Kasumi-1 (cell line): ENCODE measurements around the gene TMEM18.

Experiments
- DNase-seq, 2 experiments: peaks; one replicate each; lab custom pipeline; 2025; lab: John Stamatoyannopoulos, UW

Gene TMEM18

DNA sequence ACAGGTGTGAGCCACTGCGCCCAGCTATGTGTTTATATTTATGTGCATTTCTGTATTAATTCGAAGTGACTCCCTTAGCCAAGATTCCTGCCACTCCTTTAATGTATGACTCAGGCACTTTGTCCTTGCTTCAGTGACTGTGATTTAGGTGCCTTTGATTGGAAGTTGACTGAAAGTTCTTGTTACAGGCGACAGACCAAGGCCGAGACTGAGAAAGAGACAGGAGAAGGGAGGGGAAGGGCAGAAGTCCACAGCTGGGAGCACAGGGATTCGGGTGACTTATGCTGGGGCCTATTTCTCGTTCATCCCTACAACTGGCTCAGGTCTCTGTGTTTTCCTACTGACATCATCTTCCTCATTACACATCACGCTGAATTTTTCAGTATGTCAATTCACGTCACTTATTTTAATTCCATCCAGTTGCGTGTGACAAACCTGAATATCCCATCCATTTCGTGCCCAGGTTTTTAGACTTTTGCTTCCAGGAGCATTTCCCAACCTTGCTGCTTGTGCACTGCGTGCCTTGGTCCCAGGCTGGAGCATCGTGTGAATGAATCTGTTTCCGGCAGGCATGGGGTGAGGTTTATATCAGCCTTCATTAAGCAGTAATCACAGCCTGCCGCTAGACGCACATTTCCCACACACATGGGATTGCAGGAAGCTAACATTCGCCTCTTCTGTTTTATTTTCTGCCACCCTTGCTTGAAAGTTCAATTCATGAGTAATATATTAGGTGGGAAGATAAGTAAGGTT, 42.4 kb downstream of the TMEM18 start:
- no peak for DNase-seq

DNA sequence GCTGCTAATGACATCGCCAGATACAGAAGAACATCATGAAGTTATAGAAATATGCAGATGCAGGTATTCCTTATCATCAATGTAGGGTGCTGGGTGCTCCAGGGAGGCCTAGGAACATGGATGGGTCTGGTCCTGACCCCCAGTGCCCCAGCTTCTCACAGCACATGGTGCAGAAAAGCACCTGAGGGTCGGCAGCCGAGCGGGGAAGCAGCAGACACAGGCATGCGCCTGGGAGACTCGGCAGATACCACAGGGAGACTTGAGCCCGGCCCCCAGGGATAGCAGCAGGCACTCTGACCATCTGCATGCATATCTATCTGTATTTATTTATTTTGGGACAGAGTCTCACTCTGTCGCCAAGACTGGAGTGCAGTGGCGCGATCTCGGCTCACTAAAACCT, 43.2 kb downstream of the TMEM18 start:
- DNase-seq = no peak

DNA sequence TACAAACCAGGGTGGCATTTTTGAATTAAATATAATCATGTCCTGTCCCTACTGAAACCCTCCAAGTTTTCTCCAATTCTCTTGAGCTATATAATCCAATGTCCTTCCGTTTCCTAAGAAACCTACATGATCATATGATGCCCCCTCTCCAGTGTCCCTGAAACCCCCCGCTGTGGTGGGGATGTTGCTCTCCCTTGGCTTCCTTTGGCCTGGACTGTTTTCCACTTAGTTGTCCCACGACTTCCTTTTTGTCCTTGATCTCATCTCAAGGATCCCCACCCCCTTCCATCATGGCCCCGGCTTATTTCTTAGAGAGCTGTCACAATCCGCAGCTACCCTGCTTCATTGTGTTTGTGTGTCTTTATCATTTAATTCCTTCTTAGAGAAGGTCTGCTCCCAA, 43.8 kb downstream of the TMEM18 start:
- DNase-seq = no peak

DNA sequence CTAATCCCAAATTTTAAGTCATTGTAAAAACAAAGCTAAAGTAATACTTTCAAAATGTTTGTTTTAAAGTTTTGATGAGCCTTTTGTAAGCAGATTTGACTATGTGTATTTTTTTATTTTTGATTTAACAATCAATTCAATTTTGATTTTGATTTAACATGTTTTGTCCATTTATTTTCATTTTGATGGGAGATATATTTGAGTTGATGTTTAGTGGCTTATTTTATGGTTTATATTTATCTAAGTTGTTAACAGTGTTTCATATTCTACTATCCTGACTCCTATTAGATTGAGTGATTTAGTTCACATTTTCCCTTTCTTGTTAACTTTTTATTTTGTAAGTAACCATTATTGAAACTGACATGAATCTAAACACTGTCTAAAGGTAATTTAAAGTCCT, 44.7 kb downstream of the TMEM18 start:
- no peak for DNase-seq

DNA sequence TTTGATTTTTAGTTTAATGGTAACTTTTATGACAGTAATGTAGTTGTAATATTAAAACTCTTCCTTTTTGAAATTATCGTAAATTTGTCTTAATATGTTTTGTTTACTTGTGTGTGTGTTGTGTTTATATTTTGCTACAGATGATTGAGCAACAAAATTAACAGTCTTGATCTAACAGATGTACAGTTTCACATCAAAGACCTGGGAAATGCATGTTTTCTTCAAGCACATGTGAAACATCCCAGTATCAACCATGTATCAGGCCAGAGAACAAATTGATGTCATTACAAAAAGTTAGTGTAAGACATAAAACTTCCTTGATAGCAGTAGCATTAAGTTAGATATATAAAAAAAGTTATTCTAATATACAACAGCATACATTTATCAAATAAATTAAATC, 45.5 kb downstream of the TMEM18 start:
- no peak for DNase-seq

DNA sequence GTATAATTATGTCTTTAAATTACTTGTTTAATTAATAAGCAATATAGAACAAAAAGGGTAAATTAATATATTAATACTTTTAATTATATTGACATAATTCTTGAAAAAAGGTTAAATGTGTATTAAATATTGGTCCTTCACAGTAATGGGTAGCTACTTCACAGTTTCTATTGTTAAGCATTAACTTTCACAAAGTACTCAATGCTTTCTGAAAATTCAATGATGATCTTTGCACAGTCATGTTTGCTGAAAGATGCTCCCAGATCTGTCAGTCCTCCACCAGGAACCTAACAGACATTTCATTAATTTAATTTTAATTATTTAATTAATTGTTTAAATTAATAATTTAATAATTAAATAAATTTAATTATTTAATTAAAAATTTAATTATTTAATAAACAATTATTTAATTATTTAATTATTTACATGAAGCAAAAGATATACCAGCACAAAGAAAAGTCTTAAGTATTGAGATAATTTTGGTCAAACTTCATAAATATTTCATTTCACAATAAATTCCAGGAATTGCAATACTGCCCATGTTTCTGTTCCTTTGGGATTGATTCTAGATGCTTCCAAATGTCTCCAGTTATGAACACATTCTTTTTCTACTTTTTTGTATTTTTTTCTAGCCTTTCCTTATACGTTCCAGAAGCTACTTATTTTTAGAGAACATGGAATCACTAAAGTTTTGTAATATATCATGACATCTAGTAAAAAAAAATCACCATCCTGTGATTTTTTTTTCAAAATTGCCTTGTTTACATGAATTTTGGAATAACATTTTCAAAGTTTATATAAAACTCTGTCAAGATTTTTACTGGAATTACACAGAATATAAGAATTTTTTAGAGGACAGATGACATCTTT, 46.5 kb downstream of the TMEM18 start:
- DNase-seq = no peak

DNA sequence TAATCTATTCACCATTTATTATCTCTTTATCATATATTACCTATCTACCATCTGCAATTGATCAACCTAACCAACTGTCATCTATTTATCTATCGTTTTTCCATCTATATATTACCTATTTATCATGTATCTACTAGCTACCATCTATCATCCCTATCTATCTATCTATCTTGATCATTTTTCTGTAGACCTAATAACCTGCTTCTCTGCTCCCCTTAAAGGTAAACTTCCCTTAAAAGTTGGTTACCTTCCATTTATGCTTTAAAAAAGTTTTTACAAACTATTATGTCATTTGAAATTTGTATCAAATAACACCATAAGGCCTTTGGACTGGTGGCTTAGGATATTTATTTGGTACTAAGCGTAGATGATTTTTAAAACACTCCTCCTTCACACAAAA, 47.2 kb downstream of the TMEM18 start:
- DNase-seq = no peak

DNA sequence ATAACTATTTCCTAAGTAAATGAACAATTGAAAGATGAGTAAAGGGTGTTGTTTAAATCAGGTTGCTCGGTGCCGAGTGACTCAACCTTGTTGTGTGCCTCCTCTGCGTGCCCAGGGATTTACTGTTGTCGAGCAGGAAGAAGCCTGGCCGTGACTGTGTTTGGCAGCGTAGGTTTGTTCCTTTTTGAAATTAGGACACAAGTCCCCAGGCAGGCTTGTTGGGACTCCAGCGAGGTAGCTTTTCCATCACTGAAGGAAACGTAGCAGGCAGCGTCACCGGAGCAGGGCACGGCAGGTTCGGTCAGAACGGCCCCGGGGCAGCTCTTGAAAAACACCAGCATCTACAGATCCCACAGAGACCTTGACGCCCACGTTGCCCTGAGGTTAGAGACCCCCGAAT, 48.6 kb downstream of the TMEM18 start:
- no peak for DNase-seq

DNA sequence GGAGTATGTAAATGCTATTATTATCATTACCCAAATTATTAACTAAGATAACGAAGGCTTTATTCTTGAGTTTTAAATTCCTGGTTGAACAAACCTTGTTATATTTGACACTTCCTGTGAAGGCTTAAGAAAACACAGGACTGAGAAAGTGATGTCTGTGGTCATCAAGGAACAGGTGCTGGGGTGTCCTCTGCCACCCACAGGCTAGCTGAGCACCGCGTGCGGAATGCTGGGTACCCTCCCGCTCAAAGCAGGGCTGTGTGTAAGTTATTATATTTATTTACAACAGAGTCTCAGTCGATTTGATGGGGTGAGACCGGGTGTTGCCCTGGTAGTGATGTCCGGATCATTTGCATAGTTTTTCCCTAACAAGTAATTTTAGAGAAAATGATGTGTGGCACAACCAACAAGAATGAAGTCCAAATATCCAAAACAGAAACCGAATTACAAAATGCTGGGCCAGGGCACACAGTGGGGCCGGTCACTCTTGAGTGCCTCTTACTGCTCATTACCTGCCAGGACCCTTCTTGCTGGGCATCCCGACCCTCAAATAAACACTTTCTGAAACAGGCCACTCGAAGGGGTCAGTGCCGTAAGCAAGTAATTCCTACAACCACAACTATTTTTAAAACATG, 49.2 kb downstream of the TMEM18 start:
- DNase-seq = no peak

DNA sequence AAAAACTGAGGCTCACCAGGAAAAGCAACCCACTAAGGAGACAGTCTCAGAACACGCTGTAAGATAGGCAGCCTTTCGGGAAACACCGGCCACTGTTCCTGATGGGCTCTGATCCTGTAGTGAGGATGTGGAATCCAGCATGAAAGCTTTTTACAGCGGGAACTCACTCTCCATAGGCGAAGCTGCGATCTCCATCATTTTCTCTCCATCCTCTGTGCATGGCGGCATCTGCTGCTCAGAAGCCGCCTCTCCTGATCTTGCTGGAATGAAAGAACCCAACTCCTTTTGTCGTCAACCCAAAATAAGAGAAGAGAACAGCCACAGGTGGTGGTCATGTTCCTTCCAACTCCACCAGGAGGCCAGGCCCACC, 49.9 kb downstream of the TMEM18 start:
- DNase-seq = no peak

DNA sequence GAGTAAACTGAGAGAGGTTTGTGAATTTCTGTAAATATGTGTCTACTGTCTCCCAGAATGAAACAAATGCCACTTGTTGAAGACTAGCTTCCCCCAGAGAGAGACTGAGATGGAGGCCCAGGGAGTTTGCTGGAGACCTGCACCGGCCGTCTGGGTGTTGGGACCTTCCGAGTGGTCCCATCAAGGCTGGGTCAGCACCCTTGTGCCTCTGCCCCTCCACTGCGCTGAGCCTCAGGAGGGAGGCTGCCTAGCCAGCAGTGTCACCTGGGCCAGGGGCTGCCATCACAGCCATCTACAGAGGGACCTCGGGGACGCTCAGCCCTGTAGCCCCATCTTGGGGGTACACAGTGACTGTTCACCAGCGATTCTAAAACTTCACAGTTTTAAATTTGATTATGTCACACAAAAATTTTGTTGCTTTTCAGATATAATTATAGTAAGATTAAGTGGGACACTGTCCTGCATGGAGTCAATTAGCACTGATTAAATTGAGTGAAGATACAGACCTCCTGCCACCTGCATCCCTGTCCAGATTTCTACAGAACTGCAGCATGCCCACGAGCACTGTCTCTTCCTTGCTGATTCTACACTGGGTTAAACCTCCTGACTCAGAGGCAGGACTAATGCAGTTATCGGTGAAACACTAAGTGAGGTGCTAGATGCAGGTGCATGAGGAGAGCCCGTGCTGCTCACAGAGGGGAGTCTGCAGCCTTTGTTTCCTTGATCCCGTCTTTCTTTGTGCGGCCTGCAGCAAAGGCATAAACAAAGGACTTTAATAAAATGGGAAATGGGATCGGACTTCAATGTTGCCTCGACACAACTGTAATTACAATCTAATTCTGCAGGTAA, 50.5 kb downstream of the TMEM18 start:
- DNase-seq = no peak

DNA sequence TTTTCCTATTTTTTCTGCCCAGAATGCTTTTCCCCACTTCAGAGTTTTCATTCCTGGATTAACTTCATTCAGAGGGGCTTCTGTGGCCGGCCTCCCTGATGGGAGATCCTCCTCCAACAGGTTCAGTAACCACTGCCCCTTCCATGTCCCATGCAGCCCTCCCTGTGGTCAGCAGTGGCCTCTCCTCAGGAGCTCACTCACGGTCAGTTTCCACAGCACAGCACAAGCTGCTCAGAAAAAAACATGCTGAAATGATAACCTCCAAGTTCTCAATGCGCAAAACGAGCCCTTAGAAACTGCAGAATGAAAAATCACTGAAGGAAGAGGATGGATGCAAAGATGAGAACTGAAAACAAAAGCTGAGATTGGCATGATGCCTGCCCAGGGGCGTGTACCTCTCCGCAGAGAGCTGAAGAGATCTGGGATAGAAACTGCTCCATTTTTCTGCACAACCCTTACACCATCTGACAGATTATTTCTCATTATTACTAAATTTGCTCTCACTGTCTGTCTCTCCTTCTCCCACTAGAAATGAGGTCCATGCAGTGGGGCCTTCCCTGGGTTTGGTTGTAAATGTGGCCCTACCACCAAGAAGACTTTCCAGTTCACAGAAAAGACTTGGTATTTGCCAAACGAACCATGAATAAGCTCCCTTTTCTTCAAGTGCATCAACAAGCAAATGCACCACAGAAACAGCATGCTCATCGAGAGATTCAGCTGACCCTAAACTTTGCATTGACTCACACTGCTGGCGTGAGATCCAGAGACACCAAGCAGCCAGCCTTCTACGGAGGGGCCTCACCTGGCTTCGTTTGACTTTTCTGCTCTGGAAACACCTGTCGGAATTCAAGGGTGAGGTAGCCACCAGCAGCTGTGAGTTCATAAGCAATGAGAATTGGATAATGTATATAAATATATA, 51.5 kb downstream of the TMEM18 start:
- no peak for DNase-seq

DNA sequence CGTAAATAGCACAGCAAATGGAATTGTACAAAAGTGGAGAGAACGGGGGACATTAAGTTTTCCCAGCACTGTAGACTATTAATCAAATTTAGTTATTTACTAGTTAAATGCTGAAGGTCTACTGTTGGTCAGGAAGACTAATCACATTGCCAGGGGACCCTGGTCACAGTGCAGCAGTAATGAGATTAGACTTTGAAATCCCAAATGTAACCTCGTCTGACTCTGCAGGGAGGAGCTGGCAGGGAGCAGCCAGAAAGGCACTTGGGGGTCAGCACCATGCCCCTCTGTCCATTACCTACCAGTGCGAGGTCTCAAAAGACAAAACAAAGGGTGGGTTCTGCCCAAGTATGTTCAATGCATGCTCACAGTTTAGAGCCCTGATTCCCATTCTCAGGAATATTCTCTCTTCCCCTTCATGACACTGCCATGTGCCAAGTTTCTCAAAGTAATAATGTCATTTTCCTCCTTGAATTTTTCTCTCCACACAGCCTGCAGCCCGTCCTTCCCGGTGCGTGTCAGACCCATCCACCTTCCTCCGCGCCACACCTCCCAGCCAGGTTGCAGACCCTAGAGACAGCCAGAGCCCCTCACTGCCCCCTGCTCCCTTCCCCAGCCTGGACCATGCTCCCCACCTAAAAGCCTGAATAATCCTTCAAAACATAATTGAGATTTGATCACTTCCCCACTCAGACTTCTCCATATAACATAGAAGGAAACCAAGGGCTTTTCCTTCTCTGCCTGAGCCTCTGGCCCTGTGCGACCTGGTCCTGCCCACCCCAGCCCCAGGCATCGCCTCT, 52.5 kb downstream of the TMEM18 start:
- DNase-seq = no peak

DNA sequence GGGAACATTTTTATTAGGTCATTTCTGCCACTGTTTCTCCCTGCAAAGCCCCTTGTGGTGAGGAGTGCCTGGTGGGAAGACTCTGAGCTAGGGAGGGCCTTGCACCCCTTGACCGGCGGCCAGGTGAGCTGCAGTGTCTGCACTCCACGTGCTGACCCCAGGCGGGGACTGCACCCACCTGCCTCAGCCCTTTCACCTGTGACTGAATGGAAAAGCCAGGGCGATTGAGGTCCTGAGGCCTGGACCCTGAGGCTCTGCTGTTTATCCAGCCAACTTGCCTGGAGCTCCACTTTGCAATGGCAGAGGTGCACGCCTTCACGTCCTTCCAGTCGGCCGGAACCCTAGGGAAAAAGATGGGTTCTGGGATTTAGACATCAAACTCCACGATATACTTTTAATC, 53.1 kb downstream of the TMEM18 start:
- no peak for DNase-seq

DNA sequence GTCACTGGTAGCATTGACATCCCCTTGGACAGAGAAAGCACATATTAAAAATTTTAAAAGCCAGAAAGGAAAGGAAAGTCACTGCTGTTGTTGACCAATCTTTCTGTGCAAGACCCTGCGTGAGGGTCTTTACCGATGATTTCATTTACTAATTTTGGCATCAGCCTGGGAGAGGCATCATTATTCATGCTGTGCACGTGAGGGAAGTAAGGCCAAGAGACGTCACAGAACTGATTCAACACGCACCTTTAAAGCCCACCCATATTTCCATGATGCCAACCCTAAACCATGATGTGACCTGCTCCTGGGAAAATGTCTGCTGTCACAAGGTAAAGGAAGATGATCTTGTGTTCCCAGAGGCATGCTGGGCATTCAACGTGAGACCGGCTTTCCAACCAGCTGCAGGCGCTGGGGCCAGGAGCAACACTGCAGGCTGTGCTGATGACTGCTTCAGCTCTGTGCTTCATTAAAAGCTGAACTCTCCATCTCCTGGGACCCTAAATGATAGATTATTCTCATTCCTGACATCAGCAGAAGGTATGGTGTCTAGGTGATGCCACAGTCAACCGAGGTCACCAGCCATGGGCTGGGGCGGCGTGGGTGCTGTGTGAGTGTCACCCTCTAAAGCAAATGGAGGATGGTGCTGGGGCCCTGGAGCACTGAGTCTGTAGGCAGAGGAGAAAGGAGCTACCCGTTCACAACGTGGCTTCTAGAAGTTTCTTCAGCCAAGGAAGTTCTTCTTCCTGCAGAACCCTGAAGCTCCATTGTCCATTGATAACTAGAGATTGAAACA, 53.9 kb downstream of the TMEM18 start:
- DNase-seq = no peak

DNA sequence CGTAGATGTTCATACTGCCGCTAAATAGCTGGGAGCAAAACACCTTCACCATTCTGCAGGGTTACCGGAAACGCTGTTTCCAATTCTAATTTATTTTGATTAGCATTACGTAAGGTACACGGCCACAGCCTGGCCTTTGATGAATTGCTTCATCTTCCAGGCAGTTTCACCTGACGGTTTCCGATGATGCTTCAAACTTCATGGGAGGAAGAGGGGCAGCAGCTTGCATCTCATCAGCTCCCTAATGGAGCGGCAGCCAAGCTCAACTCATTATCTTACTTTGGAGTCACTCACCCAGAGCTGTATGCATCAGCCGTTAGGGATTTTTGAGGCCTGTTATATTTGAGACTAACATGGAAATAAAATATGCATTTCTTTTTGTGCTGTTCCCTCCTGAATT, 54.8 kb downstream of the TMEM18 start:
- no peak for DNase-seq

DNA sequence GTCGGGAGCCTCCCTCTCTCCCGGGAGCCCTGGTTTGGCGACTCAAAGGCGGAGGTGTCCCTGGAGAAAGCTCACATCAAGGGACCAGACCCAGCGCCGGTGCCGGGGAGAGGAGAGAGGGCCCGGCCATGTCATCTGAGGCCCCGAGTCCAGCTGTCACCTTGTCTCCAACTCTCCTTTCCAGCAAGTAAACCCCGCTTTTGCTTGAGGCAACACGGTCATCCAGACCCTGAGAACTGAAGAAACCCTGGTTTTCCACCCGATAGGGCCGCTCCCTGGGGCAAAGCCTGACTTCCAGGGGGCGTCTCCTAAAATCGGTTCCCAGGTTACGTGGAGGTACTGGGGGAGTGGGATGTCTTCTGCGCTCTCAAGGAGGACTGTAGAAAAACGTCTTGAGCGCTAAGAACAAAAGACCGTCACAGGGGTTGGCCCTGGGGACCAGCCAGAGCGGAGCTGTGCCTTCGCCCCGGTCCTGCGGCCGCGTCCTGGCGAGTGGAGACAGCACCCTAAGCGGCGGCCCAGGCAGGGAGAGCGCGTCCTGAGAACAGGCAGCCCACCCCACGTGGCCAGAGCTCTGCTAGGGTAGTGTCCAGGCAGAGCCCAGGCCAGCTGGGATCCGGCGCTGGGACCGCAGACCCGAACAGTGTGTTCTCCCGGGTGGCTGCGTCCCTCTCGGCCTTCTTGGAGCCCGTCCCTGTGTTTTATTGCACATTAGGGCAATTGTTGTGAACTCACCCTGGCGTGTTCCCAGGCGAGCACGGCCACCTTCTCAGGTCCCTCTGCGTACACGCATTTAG, 55.7 kb downstream of the TMEM18 start:
- no peak for DNase-seq

DNA sequence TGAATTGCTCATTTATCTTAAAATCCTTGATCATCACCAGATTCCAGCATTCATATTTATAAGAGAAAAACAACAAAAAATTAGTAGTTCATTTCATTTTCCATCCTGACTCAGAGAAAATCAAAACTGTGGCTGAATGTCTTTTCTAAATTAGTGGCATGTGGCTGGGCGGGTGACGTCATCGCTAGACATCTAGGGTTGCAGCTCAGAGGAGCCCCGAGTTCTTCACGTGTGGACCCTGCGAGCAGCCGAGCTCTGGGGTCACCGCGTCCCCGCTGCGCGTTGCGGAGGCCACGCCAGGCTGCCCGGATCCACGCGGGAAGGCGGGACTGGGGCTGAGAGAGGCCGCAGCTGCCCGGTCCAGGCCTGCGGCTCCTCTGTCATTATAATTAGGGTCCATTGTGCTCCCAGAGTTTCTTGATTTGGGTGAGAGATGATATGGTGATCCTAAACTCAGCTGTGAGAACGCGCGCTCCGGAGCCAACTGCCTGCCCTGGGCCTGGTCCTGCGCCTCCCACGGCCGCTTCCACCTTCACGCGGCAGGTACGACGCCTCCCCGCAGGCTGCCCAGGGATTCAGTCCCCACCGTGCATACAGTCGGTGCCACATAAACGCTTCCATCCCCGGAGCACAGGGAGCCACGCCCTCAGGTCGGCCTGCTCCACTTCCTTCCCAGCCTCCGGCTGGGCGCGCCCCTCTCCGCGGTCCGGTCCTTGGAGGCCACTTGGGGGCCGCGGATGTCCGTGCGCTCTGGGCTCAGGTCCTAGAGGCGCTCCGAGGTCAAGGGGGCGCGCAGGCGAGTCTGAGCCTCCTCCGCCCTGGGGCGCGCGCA, 56.5 kb downstream of the TMEM18 start:
- DNase-seq = no peak
